DND-41 (cell line): ENCODE data around the gene CYREN.

Experiments
- ATAC-seq: fragments of 200-7000 bp; cut with Tn5 transposase; 3 replicates; pipeline ENCODE4 v1.9.1; 2021; ENCODE audit warnings: low read depth; ENCODE audit not compliant: insufficient read depth
- DNase-seq: peaks from one replicate; pipeline ENCODE4 v3.0.0-alpha.2; 2020
- H2AFZ ChIP-seq: 2 replicates; pipeline ENCODE4 v1.6.0; 2012; ENCODE audit warnings: low read depth, low read length
- H3K27ac ChIP-seq: 2 replicates; pipeline ENCODE4 v1.5.1; 2012; ENCODE audit warnings: low read length, inconsistent platforms
- H3K27me3 ChIP-seq: fragments of 200-600 bp; sonication (generic); 2 replicates; pipeline ENCODE4 v1.6.0; 2012; ENCODE audit warnings: low read length, mild to moderate bottlenecking, inconsistent platforms; ENCODE audit not compliant: insufficient read depth, poor library complexity
- H3K36me3 ChIP-seq: 2 replicates; pipeline ENCODE4 v1.5.1; 2012; ENCODE audit warnings: low read length, inconsistent platforms; ENCODE audit not compliant: insufficient read depth
- H3K4me1 ChIP-seq: 2 replicates; pipeline ENCODE4 v1.5.1; 2012; ENCODE audit warnings: mild to moderate bottlenecking, low read length; ENCODE audit not compliant: insufficient read depth
- H3K4me2 ChIP-seq: 2 replicates; pipeline ENCODE4 v1.6.0; 2012; ENCODE audit warnings: mild to moderate bottlenecking, moderate library complexity, low read length, inconsistent platforms; ENCODE audit not compliant: insufficient read depth
- H3K4me3 ChIP-seq, 2 experiments: fragments of 200-600 bp in 1 of 2; shearing (Covaris generic) in 1 of 2; 2 replicates each; pipeline ENCODE4 v1.5.1; 2012 to 2016; ENCODE audit warnings: inconsistent platforms in 2 of 2, low read length in 2 of 2, mild to moderate bottlenecking in 2 of 2, low read depth in 1 of 2, moderate library complexity in 1 of 2
- H3K79me2 ChIP-seq: 2 replicates; pipeline ENCODE4 v1.6.0; 2012; ENCODE audit warnings: low read length, inconsistent platforms; ENCODE audit not compliant: insufficient read depth
- H3K9ac ChIP-seq: 2 replicates; pipeline ENCODE4 v1.6.0; 2012; ENCODE audit warnings: low read depth, mild to moderate bottlenecking, inconsistent platforms, low read length, moderate library complexity
- H3K9me3 ChIP-seq: 2 replicates; pipeline ENCODE4 v1.5.1; 2012; ENCODE audit warnings: low read length, moderate library complexity, mild to moderate bottlenecking, inconsistent platforms; ENCODE audit not compliant: insufficient read depth, severe bottlenecking
- H4K20me1 ChIP-seq: 2 replicates; pipeline ENCODE4 v1.6.0; 2012; ENCODE audit warnings: low read length; ENCODE audit not compliant: insufficient read depth
- EZH2 ChIP-seq: IDR thresholded peaks from 3 replicates; pipeline ENCODE4 v1.6.1; 2012; ENCODE audit warnings: borderline replicate concordance, low read depth, mild to moderate bottlenecking, moderate library complexity, low read length, inconsistent platforms; ENCODE audit not compliant: severe bottlenecking
- TF ChIP-seq, protein P1 (sequence below): IDR thresholded peaks from 2 replicates; pipeline ENCODE4 v1.5.1; 2012; ENCODE audit warnings: borderline replicate concordance, low read length, moderate library complexity, mild to moderate bottlenecking; ENCODE audit not compliant: poor library complexity, severe bottlenecking; ENCODE audit errors: extremely low read depth

Gene CYREN

DNA sequence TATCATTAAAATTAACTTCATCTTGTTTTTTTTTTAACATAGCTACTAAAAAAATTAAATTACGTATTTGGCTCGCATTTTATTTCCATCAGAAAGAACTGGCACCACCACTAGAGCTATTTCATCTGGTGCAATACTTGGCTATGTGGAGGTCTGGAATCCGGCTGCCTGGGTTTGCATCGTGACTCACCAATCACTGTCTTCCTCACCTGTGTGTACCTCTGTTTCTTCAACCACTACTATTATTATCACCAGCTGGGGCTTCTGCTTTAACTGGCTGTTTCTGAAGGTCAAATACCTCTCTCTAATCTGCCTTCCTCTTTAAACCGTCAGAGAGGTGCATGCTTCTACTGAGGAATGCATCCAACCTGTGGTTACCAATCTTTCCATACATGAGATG is 34.4 kb upstream of the CYREN start:
- no peaks in the 10 kb centered on the region for H3K79me2 ChIP-seq

DNA sequence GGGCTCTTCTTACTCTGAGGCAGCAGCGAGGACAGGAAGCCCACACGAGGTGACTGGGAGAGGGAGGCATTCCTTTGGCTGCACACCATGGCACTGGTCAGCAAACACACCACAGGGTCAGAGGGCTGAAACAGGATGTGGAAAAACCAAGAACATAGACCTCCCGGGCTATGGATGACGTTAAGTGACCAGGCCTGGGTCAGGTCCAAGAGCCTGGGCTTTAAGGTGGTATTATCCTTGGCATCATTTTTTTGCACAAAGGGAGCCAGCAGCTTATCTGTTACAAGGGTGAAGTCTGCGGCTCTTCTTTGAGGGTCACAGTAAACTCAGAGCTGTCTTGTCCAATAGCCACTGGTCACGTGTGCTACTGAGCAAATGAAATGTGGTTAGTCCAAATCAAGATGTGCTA is 33.8 kb upstream of the CYREN start:
- H3K9me3 ChIP-seq = no peaks in the 10 kb centered on the region
- H3K4me2 ChIP-seq = no peak overlapping the region
- no peaks in the 10 kb centered on the region for H4K20me1 ChIP-seq
- TF ChIP-seq, protein P1, sequence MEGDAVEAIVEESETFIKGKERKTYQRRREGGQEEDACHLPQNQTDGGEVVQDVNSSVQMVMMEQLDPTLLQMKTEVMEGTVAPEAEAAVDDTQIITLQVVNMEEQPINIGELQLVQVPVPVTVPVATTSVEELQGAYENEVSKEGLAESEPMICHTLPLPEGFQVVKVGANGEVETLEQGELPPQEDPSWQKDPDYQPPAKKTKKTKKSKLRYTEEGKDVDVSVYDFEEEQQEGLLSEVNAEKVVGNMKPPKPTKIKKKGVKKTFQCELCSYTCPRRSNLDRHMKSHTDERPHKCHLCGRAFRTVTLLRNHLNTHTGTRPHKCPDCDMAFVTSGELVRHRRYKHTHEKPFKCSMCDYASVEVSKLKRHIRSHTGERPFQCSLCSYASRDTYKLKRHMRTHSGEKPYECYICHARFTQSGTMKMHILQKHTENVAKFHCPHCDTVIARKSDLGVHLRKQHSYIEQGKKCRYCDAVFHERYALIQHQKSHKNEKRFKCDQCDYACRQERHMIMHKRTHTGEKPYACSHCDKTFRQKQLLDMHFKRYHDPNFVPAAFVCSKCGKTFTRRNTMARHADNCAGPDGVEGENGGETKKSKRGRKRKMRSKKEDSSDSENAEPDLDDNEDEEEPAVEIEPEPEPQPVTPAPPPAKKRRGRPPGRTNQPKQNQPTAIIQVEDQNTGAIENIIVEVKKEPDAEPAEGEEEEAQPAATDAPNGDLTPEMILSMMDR = no peak
- no peak for TF ChIP-seq EZH2
- no peak overlapping the region for H3K27ac ChIP-seq
- no peak overlapping the region for H3K9ac ChIP-seq
- no peak overlapping the region for H3K4me3 ChIP-seq
- H3K79me2 ChIP-seq = no peaks in the 10 kb centered on the region
- H3K4me1 ChIP-seq = no peaks in the 10 kb centered on the region
- H2AFZ ChIP-seq = no peak overlapping the region
- H3K36me3 ChIP-seq = peaks cover 16% of the 10 kb centered on the region; the same call in 1 of the 2 replicates
- no peaks in the 10 kb centered on the region for H3K27me3 ChIP-seq
- DNase-seq (no peak), ATAC-seq (no peak)

More for the DNA sequence above, 34.4 kb upstream of the CYREN start:
- H3K9me3 ChIP-seq = no peaks in the 10 kb centered on the region
- H3K4me3 ChIP-seq = no peak overlapping the region
- TF ChIP-seq EZH2 = no peak
- TF ChIP-seq, protein P1 = no peak
- no peaks in the 10 kb centered on the region for H4K20me1 ChIP-seq
- no peak overlapping the region for H3K4me2 ChIP-seq
- H3K27ac ChIP-seq = no peak overlapping the region
- H3K27me3 ChIP-seq = no peaks in the 10 kb centered on the region
- H3K36me3 ChIP-seq = peaks cover 16% of the 10 kb centered on the region; the same call in 1 of the 2 replicates
- no peaks in the 10 kb centered on the region for H3K4me1 ChIP-seq
- ATAC-seq (no peak), DNase-seq (no peak)
- no peak overlapping the region for H3K9ac ChIP-seq
- no peak overlapping the region for H2AFZ ChIP-seq

DNA sequence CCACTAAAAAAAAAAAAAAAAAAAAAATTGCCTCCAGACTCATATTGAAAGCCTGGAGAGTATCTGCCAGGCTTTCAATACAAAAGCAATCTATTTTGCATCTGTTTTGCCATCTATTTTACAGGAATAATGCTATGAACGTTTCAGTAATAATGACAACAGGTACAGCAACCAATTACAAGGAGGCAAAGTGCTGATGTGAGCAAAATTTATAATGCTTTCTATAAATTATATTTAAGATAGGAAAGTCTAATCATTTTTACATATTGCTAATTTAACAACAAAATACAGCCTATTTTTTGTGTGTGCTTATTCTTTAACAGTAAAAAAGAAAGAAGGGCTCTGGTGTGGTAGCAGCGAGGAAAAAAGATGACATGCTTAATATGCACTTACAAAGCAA is 30.8 kb upstream of the CYREN start:
- no peaks in the 10 kb centered on the region for H3K4me1 ChIP-seq
- no peak overlapping the region for H3K9ac ChIP-seq
- peaks cover 35% of the 10 kb centered on the region for H3K36me3 ChIP-seq
- no peaks in the 10 kb centered on the region for H3K9me3 ChIP-seq
- H4K20me1 ChIP-seq = no peaks in the 10 kb centered on the region
- H3K79me2 ChIP-seq = no peaks in the 10 kb centered on the region
- no peak overlapping the region for H3K4me2 ChIP-seq
- DNase-seq (no peak), ATAC-seq (no peak)
- TF ChIP-seq EZH2 = no peak
- TF ChIP-seq, protein P1 = no peak
- H3K4me3 ChIP-seq = no peak overlapping the region
- no peaks in the 10 kb centered on the region for H3K27me3 ChIP-seq
- H2AFZ ChIP-seq = no peak overlapping the region
- no peak overlapping the region for H3K27ac ChIP-seq
